Measurements from ENCODE around the gene MRGPRF.

The MRGPRF gene

DNA sequence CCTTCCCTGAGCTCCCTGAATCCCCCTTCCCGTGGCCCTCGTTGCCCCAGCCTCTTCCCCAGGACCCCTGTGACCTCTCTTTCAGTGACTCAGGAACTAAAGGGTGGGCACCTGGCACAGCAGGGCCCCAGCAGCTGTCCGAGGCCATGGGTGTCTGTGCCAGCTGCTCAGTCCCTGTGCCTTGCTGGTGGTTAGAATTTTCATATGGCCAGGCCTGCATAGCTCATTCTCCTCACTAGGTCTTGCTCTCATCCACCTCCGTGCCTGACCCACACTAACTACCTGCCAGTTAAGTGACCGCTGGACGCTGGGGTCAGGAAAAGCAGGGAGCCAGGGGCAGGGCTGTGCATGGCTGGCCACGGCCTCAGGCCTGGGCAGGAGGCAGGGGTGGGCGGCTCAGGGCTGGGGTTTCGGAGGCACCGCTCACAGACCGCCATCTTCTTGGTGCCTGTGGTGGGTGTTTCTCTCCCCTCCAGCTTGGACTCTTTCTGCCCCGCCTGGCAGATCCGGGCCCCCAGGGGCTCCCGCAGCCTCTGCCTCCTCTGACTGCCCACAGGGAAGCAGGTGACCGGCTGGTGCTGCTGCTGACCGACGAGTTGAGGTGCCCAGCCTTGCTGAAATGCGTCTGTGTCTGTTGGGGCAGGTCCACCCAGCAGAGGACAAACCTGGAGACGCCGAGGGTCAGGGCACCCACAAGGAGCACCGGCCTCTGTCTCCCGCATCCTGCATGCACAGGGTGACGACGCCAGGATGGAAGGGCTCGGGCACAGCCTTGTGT, 52.6 kb downstream of the MRGPRF start:
- no peak for DNase-seq

DNA sequence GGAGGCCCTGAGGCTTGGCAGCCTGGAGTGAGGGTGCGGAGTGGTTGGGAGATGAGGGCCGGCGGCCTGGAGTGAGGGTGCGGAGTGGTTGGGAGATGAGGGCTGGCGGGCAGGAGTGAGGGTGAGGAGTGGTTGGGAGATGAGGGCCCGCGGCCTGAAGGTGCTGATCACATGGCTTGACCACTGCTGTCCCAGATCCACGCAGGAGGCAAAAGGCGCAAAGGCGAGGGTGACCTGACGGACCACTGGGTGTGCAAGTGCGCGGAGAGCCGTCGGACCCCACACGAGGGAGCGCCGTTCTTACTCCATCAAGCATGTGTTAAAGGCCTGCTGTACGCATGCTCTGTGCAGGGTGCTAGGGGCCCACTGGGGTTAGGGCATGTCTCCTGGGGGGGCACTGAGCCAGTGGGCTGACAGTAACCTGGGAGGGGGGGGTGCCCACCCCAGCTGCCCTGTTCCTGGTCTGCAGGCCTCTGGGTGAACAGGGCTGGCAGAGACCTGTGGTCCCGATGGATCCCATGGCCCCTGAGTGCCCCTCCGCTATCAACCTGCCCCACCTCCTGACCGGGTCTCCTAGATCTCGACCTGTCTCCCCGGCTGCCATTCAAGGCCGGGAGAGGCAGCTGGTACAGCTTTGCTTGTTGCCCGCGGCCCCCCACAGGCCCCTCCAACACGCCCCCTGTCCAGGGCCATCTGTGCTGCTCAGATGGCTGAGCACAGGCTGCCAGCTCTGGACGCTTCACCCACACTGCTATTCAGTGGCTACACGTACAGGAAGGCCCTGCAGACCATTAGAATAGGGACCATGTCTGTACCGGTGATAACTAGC, 53.4 kb downstream of the MRGPRF start:
- DNase-seq: no peak

DNA sequence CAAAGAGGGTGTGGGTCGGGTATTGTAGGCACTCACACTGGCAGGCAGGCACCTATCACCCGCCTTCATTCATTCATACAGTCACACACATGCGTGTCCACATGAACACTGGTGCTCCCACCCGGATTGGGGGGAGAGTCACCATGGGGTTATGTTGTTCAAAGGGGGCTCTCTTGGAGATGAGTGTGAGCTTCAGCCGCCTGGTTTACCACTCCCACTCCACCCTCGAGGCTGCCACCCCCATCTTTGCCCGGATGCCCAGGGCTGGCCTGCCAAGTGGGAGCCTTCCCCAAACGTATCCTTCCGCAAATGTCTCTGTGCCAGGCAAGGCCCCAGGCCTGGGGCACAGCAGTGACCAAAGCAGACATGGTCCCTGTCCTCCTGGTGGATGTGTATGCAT, 54.8 kb downstream of the MRGPRF start:
- DNase-seq: no peak

DNA sequence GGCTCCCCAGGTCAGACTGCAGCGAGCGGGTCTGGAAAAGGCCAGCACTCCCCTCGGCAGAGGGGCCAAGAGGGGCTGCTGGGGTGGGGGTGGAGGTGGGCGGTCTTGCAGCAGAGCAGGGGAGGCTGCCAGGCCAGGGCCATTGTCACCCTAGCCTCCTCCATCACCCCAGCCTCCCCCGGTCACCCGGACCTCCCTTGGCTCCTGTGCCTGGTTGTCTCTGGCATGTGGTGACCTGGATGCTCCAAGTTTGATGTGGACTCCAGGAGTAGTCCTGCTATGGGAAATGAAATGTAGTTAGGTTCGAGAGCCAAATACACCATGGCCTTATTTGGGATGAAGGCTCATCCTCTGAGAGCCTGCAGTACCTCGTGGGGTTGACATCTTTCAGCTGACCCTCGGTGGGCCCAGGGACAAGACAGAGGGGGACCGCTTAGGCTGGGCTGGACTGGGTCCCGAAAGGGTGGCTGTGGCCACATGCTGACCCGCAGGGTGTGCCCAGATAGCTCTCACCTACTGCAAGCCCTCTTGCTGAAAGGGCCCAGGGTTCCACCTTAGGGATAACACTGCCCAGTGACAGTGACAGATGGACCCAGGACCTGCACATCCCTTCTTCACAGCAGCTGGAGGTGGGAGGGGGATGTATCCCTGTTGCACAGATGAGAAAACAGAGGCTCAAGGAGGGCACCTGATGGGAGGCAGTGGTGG, 56.3 kb downstream of the MRGPRF start:
- DNase-seq: no peak

DNA sequence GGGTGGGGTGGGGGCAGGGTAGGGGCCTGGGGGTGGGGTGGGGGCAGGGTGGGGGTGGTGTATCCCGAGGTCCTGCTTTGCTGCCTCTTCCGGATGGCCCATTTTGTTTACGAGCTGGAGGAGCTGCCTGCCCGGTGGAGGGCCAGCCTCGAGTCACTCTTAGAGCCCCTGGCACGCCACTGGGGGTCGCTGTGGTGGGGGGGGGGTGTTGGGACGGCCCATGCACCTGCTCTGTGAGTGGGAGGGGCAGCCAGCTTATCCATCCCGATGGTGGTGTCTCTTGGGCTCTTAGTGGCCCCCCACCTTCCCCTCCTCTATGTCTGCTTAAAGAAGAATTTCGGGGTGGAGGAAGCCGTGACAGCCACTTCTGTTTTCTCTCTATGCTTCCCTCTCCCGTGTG, 56.9 kb downstream of the MRGPRF start:
- DNase-seq: no peak

DNA sequence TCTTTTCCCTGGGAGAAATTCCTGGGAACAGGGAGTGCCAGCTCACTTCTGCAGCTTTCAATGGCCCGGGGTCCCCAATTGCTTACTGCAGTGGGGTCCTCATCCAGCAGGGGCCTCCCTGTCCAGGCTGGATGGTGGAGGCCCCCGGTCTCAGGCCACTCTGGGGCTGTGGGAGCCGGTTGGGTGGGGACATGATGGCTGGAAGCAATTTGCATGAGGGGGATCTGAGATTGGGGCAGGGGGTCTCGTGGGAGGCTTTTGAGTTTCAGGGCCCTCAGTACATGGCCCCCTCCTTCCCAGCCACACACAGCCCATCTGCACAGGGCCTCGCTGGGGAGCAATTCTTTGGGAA, 57.5 kb downstream of the MRGPRF start:
- DNase-seq: no peak

DNA sequence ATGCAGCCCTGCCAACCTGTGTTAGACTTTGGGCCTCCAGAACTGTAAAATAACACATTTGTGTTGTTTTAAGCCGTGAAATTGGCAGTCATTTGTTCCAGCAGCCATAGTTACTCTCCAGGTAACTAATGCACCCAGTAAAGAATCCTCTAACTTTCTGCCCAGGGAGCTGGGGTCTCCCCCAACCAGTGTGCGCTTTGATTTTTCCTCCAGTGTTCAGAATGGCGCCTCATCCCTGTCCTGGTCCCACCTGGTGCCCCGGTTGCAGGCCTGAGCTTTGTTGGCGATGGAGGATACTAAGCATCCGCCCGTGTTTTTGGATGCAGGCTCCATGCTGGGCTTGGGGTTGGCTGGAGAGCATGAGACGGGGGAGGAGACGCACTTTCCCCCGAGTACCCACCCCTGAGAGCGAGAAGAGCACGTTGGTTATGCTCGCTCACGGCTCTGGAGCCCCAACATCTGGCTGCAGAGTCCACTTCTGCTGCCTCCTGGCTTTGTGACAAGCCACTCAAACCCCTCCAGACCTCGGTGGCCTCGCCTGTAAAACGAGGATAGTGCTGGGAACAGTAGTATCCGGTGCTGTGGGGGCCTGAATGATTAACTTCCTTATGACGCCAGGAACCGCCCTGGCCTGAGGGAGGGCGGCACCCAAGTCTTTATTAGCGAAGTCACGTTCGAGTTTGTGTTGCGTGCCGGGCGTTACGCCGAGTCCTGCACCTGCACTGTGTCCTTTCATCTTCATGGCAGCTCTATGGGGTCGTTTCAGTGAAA, 58.0 kb downstream of the MRGPRF start:
- no peak for DNase-seq

Data from cortex of kidney (tissue), 1 donor.